Panc1 (cell line): ENCODE results near the gene MT1B. TPM values are rescaled to one million over a fixed set of nuclear protein-coding genes. Genes with fewer than 3 reads are reported as not detected.

ENCODE experiments used
- ATAC-seq: fragments of 200-7000 bp; cut with Tn5 transposase; 2 replicates; pipeline ENCODE4 v1.9.1; 2020; ENCODE audit warnings: mild to moderate bottlenecking, moderate library complexity
- BruUV-seq: library from RNA; stranded (reverse); fragments of 400-500 nt; replicated peaks from 2 replicates; lab custom pipeline; 2021; lab: Mats Ljungman, UMichigan
- CTCF ChIA-PET: fragments of 300-600 bp; sonication (Branson Sonifier 250); formaldehyde crosslinking; loops from one replicate; lab custom pipeline; 2022; ENCODE audit warnings: antibody characterized with exemption; lab: Charles Lee
- POLR2A ChIA-PET: fragments of 300-600 bp; sonication (Branson Sonifier 250); formaldehyde crosslinking; loops from one replicate; lab custom pipeline; 2022; ENCODE audit warnings: antibody characterized with exemption; lab: Charles Lee
- DNase-seq: peaks from one replicate; pipeline ENCODE4 v3.0.0-alpha.2; 2010; ENCODE audit warnings: low read depth, low spot score
- H3K27ac ChIP-seq: 2 replicates; pipeline ENCODE4 v1.5.1; 2011; ENCODE audit warnings: mild to moderate bottlenecking, low read length, inconsistent platforms
- H3K27me3 ChIP-seq: fragments of 200-500 bp; sonication (Bioruptor generic); 2 replicates; pipeline ENCODE4 v1.6.0; 2014; ENCODE audit warnings: low read length, inconsistent platforms; ENCODE audit not compliant: control insufficient read depth, insufficient read depth
- H3K36me3 ChIP-seq: fragments of 200-500 bp; sonication (Bioruptor generic); 2 replicates; pipeline ENCODE4 v1.5.1; 2014; ENCODE audit warnings: inconsistent platforms, mild to moderate bottlenecking, low read length, moderate library complexity; ENCODE audit not compliant: control insufficient read depth, insufficient read depth
- H3K4me1 ChIP-seq: 2 replicates; pipeline ENCODE4 v1.5.1; 2011; ENCODE audit warnings: inconsistent platforms, mild to moderate bottlenecking, low read length, moderate library complexity; ENCODE audit not compliant: control insufficient read depth, insufficient read depth
- H3K4me3 ChIP-seq, 2 experiments: 2 replicates each; pipeline ENCODE4 v1.5.1; 2011 to 2012; ENCODE audit warnings: low read depth in 2 of 2, low read length in 2 of 2, mild to moderate bottlenecking in 2 of 2, inconsistent platforms in 1 of 2, moderate library complexity in 1 of 2
- H3K9me3 ChIP-seq: fragments of 200-500 bp; sonication (Bioruptor generic); 2 replicates; pipeline ENCODE4 v1.5.1; 2014; ENCODE audit warnings: low read depth, mild to moderate bottlenecking, inconsistent platforms, low read length, moderate library complexity; ENCODE audit not compliant: control insufficient read depth, insufficient read depth
- POLR2AphosphoS5 ChIP-seq: IDR thresholded peaks from 2 replicates; pipeline ENCODE4 v1.6.1; 2012; ENCODE audit warnings: mild to moderate bottlenecking, low read depth, low read length, moderate library complexity
- SIN3A ChIP-seq: IDR thresholded peaks from 2 replicates; pipeline ENCODE4 v1.6.1; 2012; ENCODE audit warnings: low read depth, mild to moderate bottlenecking, low read length, moderate library complexity, borderline replicate concordance; ENCODE audit not compliant: insufficient read depth
- TCF7L2 ChIP-seq: IDR thresholded peaks from 2 replicates; pipeline ENCODE4 v1.6.1; 2011; ENCODE audit warnings: mild to moderate bottlenecking, low read depth, low read length, inconsistent platforms
- in situ Hi-C: cut with HindIII; loops from 2 replicates; pipeline ENCODE4 v1.10.0; 2016; ENCODE audit warnings: low sequenced_read_pairs, low pct_unique_long_range_greater_than_20kb
- intact Hi-C: fragments of 100-400 bp; cut with micrococcal nuclease; formaldehyde crosslinking; loops from one replicate; pipeline ENCODE4 v1.10.0; 2022; ENCODE audit not compliant: unreplicated experiment
- total RNA-seq: library from RNA; stranded (reverse); gene quantifications from one replicate; pipeline ENCODE4 v1.2.1, GENCODE V29; 2021; ENCODE audit not compliant: unreplicated experiment
- TF ChIP-seq, protein P1 (sequence below): fragments of 450-650 bp; IDR thresholded peaks from 2 replicates; pipeline ENCODE4 v1.5.1; 2017; ENCODE audit warnings: mild to moderate bottlenecking
- TF ChIP-seq, protein P2 (sequence below), 2 experiments: IDR thresholded peaks; 2 replicates each; pipeline ENCODE4 v1.6.1; 2011 to 2012; ENCODE audit warnings: low read depth in 2 of 2, control low read depth in 1 of 2, low read length in 1 of 2, mild to moderate bottlenecking in 1 of 2, moderate library complexity in 1 of 2; ENCODE audit not compliant: insufficient read depth in 1 of 2

Gene MT1B
- total RNA-seq, 1 experiment from 2014 or later, result not detected

DNA sequence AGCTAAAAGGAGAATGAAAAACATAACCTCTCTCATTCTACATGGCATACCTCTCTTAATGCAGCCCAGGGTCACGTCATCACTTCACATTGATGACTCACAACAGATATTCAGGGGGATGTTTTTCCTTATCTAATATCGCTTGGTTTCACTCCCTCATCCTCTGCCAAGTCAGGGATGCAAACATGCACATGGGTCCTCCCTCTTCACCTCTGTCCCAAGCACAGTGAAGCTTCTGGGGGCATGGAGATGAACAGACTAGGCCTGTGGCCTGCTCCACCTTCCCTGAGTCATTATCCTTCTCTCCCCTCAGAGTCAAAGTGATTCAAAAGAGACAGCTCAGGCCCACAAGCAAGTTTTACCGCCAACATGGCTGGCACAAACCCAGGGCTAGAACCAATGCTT, 45.6 kb upstream of the MT1B start:
- in situ Hi-C loops (no loop called here), intact Hi-C loops (loop anchor here (5.0 kb wide), 1 partner anchor 96 kb away; no protein-coding TSS in a partner anchor)
- DNase-seq, result no peak
- Histone ChIP-seq H3K4me1 (peaks cover 44% of the 10 kb centered on the region), H3K9me3 (no peaks in the 10 kb centered on the region), H3K27me3 (no peaks in the 10 kb centered on the region), H3K4me3 (no peak overlapping the region; a peak in 1 of 4 replicates), H3K27ac (peak overlapping the region; percentile 95), H3K36me3 (peaks cover 3% of the 10 kb centered on the region; the same call in 1 of the 2 replicates)
- ChIA-PET CTCF (no interaction called here), POLR2A (interaction anchor here (1.5 kb wide), 1 partner anchor 12 kb away, joined by 3 read pairs; no protein-coding TSS in a partner anchor)
- no TSS peak for BruUV-seq
- ATAC-seq, result no peak
- TF ChIP-seq, protein P1, sequence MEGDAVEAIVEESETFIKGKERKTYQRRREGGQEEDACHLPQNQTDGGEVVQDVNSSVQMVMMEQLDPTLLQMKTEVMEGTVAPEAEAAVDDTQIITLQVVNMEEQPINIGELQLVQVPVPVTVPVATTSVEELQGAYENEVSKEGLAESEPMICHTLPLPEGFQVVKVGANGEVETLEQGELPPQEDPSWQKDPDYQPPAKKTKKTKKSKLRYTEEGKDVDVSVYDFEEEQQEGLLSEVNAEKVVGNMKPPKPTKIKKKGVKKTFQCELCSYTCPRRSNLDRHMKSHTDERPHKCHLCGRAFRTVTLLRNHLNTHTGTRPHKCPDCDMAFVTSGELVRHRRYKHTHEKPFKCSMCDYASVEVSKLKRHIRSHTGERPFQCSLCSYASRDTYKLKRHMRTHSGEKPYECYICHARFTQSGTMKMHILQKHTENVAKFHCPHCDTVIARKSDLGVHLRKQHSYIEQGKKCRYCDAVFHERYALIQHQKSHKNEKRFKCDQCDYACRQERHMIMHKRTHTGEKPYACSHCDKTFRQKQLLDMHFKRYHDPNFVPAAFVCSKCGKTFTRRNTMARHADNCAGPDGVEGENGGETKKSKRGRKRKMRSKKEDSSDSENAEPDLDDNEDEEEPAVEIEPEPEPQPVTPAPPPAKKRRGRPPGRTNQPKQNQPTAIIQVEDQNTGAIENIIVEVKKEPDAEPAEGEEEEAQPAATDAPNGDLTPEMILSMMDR, result no peak
- TF ChIP-seq, protein P2, sequence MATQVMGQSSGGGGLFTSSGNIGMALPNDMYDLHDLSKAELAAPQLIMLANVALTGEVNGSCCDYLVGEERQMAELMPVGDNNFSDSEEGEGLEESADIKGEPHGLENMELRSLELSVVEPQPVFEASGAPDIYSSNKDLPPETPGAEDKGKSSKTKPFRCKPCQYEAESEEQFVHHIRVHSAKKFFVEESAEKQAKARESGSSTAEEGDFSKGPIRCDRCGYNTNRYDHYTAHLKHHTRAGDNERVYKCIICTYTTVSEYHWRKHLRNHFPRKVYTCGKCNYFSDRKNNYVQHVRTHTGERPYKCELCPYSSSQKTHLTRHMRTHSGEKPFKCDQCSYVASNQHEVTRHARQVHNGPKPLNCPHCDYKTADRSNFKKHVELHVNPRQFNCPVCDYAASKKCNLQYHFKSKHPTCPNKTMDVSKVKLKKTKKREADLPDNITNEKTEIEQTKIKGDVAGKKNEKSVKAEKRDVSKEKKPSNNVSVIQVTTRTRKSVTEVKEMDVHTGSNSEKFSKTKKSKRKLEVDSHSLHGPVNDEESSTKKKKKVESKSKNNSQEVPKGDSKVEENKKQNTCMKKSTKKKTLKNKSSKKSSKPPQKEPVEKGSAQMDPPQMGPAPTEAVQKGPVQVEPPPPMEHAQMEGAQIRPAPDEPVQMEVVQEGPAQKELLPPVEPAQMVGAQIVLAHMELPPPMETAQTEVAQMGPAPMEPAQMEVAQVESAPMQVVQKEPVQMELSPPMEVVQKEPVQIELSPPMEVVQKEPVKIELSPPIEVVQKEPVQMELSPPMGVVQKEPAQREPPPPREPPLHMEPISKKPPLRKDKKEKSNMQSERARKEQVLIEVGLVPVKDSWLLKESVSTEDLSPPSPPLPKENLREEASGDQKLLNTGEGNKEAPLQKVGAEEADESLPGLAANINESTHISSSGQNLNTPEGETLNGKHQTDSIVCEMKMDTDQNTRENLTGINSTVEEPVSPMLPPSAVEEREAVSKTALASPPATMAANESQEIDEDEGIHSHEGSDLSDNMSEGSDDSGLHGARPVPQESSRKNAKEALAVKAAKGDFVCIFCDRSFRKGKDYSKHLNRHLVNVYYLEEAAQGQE (IDR thresholded peaks at IDR 0.05; ENCODE audit: insufficient read depth in 1 of 2, low read depth in 2 of 2, low read length in 1 of 2), result no peak
- TF ChIP-seq SIN3A, result no peak
- no peak for TF ChIP-seq TCF7L2
- no peak for TF ChIP-seq POLR2AphosphoS5

DNA sequence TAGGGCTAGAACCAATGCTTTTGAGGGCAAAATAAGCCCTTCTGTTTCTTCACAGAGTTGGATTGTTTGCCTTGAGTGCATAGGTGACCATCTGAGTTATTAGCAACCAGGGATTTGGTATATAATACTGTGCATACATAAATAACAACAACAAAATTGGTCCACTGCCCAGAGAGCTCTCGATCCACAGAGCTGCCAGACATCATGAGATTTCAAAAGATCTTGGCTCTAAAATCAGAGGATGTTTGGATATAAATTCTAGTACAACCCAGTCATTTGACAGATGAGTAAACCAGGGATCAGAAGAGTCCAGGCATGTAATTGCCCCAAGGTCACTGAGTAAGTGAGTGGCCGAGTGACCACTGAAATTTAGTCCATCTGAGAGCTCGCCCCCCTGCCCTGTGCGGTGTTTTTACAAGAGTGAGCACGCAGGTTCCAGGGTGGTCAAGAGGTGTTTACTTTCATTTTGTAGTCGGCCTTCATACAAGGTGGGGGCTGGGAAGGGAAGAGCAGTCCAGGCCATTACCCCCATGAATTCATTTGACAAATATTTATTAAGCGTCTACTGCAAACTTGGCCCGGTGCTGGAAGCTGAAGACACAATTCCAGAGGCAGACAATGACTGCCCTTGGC, 45.1 kb upstream of the MT1B start:
- peak overlapping the region in 1 of 2 experiments; percentile 26; a peak in 2 of 4 replicates for H3K4me3 ChIP-seq
- intact Hi-C loops, result loop anchor here (5.0 kb wide), 1 partner anchor 96 kb away; no protein-coding TSS in a partner anchor
- ChIA-PET POLR2A (interaction anchor here (0.6 to 1.5 kb wide), 3 partner anchors 11 to 122 kb away, joined by 3 to 4 read pairs (median 3); partner anchors contain the start of gene MT1E), CTCF (no interaction called here)
- in situ Hi-C loops, result no loop called here
- H3K9me3 ChIP-seq, result no peaks in the 10 kb centered on the region
- H3K36me3 ChIP-seq, result peaks cover 3% of the 10 kb centered on the region; the same call in 1 of the 2 replicates
- no peaks in the 10 kb centered on the region for H3K27me3 ChIP-seq
- peaks cover 49% of the 10 kb centered on the region for H3K4me1 ChIP-seq
- H3K27ac ChIP-seq, result peak overlapping the region; percentile 95
- ATAC-seq (peak; percentile 3), DNase-seq (no peak)
- BruUV-seq, result no TSS peak
- TF ChIP-seq POLR2AphosphoS5 (no peak; the same call in 1 of the 2 replicates), TCF7L2 (peak; percentile 70; the same call in 1 of the 2 replicates)
- TF ChIP-seq, protein P1, result no peak
- TF ChIP-seq, protein P2 (IDR thresholded peaks at IDR 0.05; ENCODE audit: insufficient read depth in 1 of 2, low read depth in 2 of 2, low read length in 1 of 2), result no peak
